Endothelial cell of umbilical vein (primary cell): Measurements from ENCODE around the gene MPPE1. TPM values are rescaled to one million over a fixed set of nuclear protein-coding genes. Genes with fewer than 3 reads are reported as not detected.

ENCODE experiments used
- BruUV-seq: library from RNA; stranded (reverse); fragments of 400-500 nt; replicated peaks from 2 replicates; lab custom pipeline; 2021; lab: Mats Ljungman, UMichigan
- CTCF ChIA-PET: fragments of 300-600, 350-600 bp; sonication (Branson Sonifier 250); formaldehyde crosslinking; loops from one replicate; lab custom pipeline; 2021; ENCODE audit warnings: antibody characterized with exemption, inconsistent platforms; lab: Charles Lee
- POLR2A ChIA-PET: fragments of 300-600, 350-600 bp; sonication (Branson Sonifier 250); formaldehyde crosslinking; loops from one replicate; lab custom pipeline; 2021; ENCODE audit warnings: antibody characterized with exemption, inconsistent platforms; lab: Charles Lee
- DNase-seq: peaks from one replicate; pipeline ENCODE4 v3.0.0-alpha.2; 2011; ENCODE audit warnings: low read depth, low spot score
- FAIRE-seq: peaks from 2 replicates; lab custom pipeline; 2011; peaks lifted over from hg19 to GRCh38; lab: Jason Lieb, UNC
- H2AFZ ChIP-seq: 2 replicates; pipeline ENCODE4 v1.6.0; 2012; ENCODE audit warnings: low read depth, low read length, control low read depth, inconsistent platforms
- H3K27ac ChIP-seq: 2 replicates; pipeline ENCODE4 v1.5.1; 2011; ENCODE audit warnings: low read depth, mild to moderate bottlenecking, control low read depth, low read length, moderate library complexity; ENCODE audit not compliant: insufficient read depth
- H3K27me3 ChIP-seq, 2 experiments: 2 replicates each; pipeline versions ENCODE4 v1.6.0 to v1.6.1; 2011; ENCODE audit warnings: low read length in 2 of 2, mixed read lengths in 1 of 2; ENCODE audit not compliant: control insufficient read depth in 2 of 2, insufficient read depth in 2 of 2
- H3K36me3 ChIP-seq, 2 experiments: 2 replicates in 1 of 2; 3 replicates in 1 of 2; pipeline ENCODE4 v1.5.1; 2011; ENCODE audit warnings: low read length in 2 of 2, mild to moderate bottlenecking in 1 of 2, moderate library complexity in 1 of 2; ENCODE audit not compliant: control insufficient read depth in 2 of 2, insufficient read depth in 2 of 2; ENCODE audit errors: extremely low read depth in 1 of 2
- H3K4me1 ChIP-seq: 3 replicates; pipeline ENCODE4 v1.5.1; 2011; ENCODE audit warnings: mild to moderate bottlenecking, low read length; ENCODE audit not compliant: control insufficient read depth, insufficient read depth; ENCODE audit errors: extremely low read depth
- H3K4me2 ChIP-seq: 2 replicates; pipeline ENCODE4 v1.6.1; 2011; ENCODE audit warnings: low read length, control low read depth, mixed read lengths; ENCODE audit not compliant: insufficient read depth
- H3K4me3 ChIP-seq, 3 experiments: fragments of 200-600 bp in 1 of 3; sonication (generic), shearing (Covaris generic) in 1 of 3; replicated peaks in 1 of 3; 2 replicates each; pipeline ENCODE4 v1.5.1; 2011 to 2016; ENCODE audit warnings: control low read depth in 3 of 3, low read length in 3 of 3, mild to moderate bottlenecking in 2 of 3, inconsistent platforms in 1 of 3, low read depth in 1 of 3, moderate library complexity in 1 of 3; ENCODE audit not compliant: insufficient read depth in 1 of 3
- H3K79me2 ChIP-seq: 2 replicates; pipeline ENCODE4 v1.6.0; 2012; ENCODE audit warnings: low read length, inconsistent platforms; ENCODE audit not compliant: control insufficient read depth, insufficient read depth
- H3K9ac ChIP-seq: replicated peaks from 2 replicates; pipeline ENCODE3; 2011; ENCODE audit warnings: low read length, control low read depth; ENCODE audit not compliant: insufficient read depth; ENCODE audit errors: extremely low read depth
- H3K9me1 ChIP-seq: replicated peaks from 3 replicates; pipeline ENCODE4 v1.6.0; 2011; ENCODE audit warnings: mild to moderate bottlenecking, low read length; ENCODE audit not compliant: control insufficient read depth, insufficient read depth; ENCODE audit errors: extremely low read depth
- H3K9me3 ChIP-seq: replicated peaks from 2 replicates; pipeline ENCODE4 v1.5.1; 2012; ENCODE audit warnings: low read length, inconsistent platforms; ENCODE audit not compliant: control insufficient read depth, insufficient read depth
- H4K20me1 ChIP-seq: replicated peaks from 2 replicates; pipeline ENCODE3; 2011; ENCODE audit warnings: mild to moderate bottlenecking, low read length; ENCODE audit not compliant: control insufficient read depth, insufficient read depth; ENCODE audit errors: extremely low read depth
- CTCF ChIP-seq, 2 donors: IDR thresholded peaks; 1 replicate in 1 of 2; 2 replicates in 1 of 2; pipeline ENCODE4 v1.5.1; 2011; ENCODE audit warnings: low read length in 2 of 2, mild to moderate bottlenecking in 2 of 2, moderate library complexity in 2 of 2, control low read depth in 1 of 2, inconsistent platforms in 1 of 2, low read depth in 1 of 2; ENCODE audit not compliant: insufficient read depth in 1 of 2; ENCODE audit errors: extremely low read depth in 1 of 2
- EZH2 ChIP-seq: IDR thresholded peaks from 2 replicates; pipeline ENCODE4 v1.6.1; 2012; ENCODE audit warnings: borderline replicate concordance, low read depth, mild to moderate bottlenecking, moderate library complexity, low read length, inconsistent platforms; ENCODE audit not compliant: severe bottlenecking
- FOS ChIP-seq: IDR thresholded peaks from 2 replicates; pipeline ENCODE4 v1.6.1; 2011; ENCODE audit warnings: mild to moderate bottlenecking, low read length, moderate library complexity, borderline replicate concordance; ENCODE audit not compliant: insufficient read depth
- GATA2 ChIP-seq: IDR thresholded peaks from 2 replicates; pipeline ENCODE4 v1.7.0; 2011; ENCODE audit warnings: low read depth, mild to moderate bottlenecking, moderate library complexity, mixed read lengths, low read length; ENCODE audit not compliant: insufficient read length, insufficient read depth
- JUN ChIP-seq: IDR thresholded peaks from 2 replicates; pipeline ENCODE4 v1.6.1; 2011; ENCODE audit warnings: borderline replicate concordance, low read depth; ENCODE audit not compliant: insufficient read length, insufficient read depth
- MAX ChIP-seq: IDR thresholded peaks from 2 replicates; pipeline ENCODE4 v1.6.1; 2011; ENCODE audit not compliant: insufficient read depth, insufficient read length
- MYC ChIP-seq: IDR thresholded peaks from one replicate; pipeline ENCODE4 v1.6.1; 2011; ENCODE audit warnings: mild to moderate bottlenecking, low read depth, low read length
- POLR2A ChIP-seq: IDR thresholded peaks from 2 replicates; pipeline ENCODE4 v1.6.1; 2012; ENCODE audit warnings: low read depth, mild to moderate bottlenecking, control low read depth, low read length
- POLR2AphosphoS5 ChIP-seq: IDR thresholded peaks from 2 replicates; pipeline ENCODE4 v1.6.1; 2012; ENCODE audit warnings: low read depth, mild to moderate bottlenecking, control low read depth, low read length, moderate library complexity; ENCODE audit not compliant: insufficient read depth
- dilution Hi-C: fragments of 300-500 bp; cut with MboI; formaldehyde crosslinking; loops from one replicate; pipeline ENCODE4 v1.15.0; 2019; ENCODE audit warnings: low sequenced_read_pairs; ENCODE audit not compliant: extremely low pct_ligation_motif_present
- intact Hi-C: fragments of 100-400 bp; cut with micrococcal nuclease; formaldehyde crosslinking; loops from one replicate; pipeline ENCODE4 v1.10.0; 2022
- polyA plus RNA-seq, 4 experiments: library from polyadenylated mRNA; depleted of rRNA in 3 of 4; stranded (reverse) in 3 of 4; unstranded in 1 of 4; fragments of >200 nt; gene quantifications; 2 replicates each; pipeline versions ENCODE4 v1.2.1 to v1.2.3, GENCODE V29; 2011 to 2012; ENCODE audit warnings: missing spikeins in 1 of 4
- total RNA-seq: library from RNA; stranded (reverse); gene quantifications from 2 replicates; pipeline ENCODE4 v1.2.3, GENCODE V29; 2021

Gene MPPE1
- total and polyA plus RNA-seq, 2 donors (not counting 3 experiments of a cell fraction or from before 2014, with no cell fraction given), result 13.4 to 30.6 TPM

DNA sequence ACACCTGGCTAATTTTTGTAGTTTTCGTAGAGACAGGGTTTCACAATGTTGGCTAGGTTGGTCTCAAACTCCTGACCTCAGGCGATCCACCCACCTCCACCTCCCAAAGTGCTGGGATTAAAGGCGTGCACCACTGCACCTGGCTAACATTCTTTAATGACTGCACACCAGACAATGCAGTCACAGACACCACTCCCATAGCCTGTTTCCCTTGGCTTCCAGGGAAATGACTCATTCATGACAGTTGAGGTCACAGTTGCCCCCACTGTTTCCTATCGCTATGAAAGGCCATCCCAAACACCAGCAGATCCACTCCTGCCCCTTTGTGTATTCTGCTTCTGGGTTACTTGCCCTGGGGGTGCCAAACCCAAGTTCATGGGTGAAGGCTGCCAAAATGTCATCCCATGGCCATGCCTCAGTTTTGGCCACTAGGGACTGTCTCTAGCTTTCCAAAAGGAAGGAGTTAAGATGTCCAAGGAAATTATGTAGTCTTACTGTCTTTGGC is 48.2 kb downstream of the MPPE1 start:
- BruUV-seq, result no TSS peak
- Histone ChIP-seq H3K79me2 (no peaks in the 10 kb centered on the region), H3K9me3 (no peaks in the 10 kb centered on the region), H3K9ac (peak overlapping the region; percentile 26), H2AFZ (peak overlapping the region; percentile 60), H3K4me2 (peak overlapping the region; percentile 79), H3K9me1 (no peaks in the 10 kb centered on the region), H3K4me1 (peaks cover 32% of the 10 kb centered on the region), H3K4me3 (no peak overlapping the region), H3K36me3 (no peaks in the 10 kb centered on the region), H3K27ac (peak overlapping the region; percentile 87), H4K20me1 (no peaks in the 10 kb centered on the region), H3K27me3 (no peaks in the 10 kb centered on the region)
- intact Hi-C loops, result loop anchor here (2.0 to 10.0 kb wide), 2 partner anchors 49 to 125 kb away; partner anchors contain the start of gene MPPE1
- DNase-seq (peak; percentile 62), FAIRE-seq (peak; percentile 68)
- ChIA-PET CTCF (interaction anchor here (0.6 to 1.3 kb wide), 5 partner anchors 11 to 134 kb away, joined by 3 to 4 read pairs (median 3); partner anchors contain the start of gene IMPA2), POLR2A (no interaction called here)
- TF ChIP-seq EZH2, result no peak
- TF ChIP-seq CTCF (IDR thresholded peaks at IDR 0.05; ENCODE audit: extremely low read depth in 1 of 2, insufficient read depth in 1 of 2, low read depth in 1 of 2, low read length in 2 of 2), result no peak
- TF ChIP-seq FOS, result peak; percentile 91
- TF ChIP-seq MAX, result no peak
- peak; percentile 22 for TF ChIP-seq POLR2AphosphoS5
- TF ChIP-seq MYC, result no peak
- no peak for TF ChIP-seq GATA2
- TF ChIP-seq POLR2A, result no peak
- TF ChIP-seq JUN, result peak; percentile 81
- dilution Hi-C loops, result no loop called here
